H1 (cell line): ENCODE measurements around the gene SH3GL2. TPM values are rescaled to one million over a fixed set of nuclear protein-coding genes. Genes with fewer than 3 reads are reported as not detected.

ENCODE experiments used
- BCL11A ChIP-seq, 2 experiments: IDR thresholded peaks; one replicate each; pipeline ENCODE4 v1.6.1; 2011; ENCODE audit warnings: low read depth in 2 of 2, low read length in 2 of 2, mild to moderate bottlenecking in 2 of 2
- EP300 ChIP-seq, 2 experiments: IDR thresholded peaks; 1 replicate in 1 of 2; 2 replicates in 1 of 2; pipeline ENCODE4 v1.6.1; 2011 to 2012; ENCODE audit warnings: low read depth in 2 of 2, low read length in 2 of 2, mild to moderate bottlenecking in 2 of 2, borderline replicate concordance in 1 of 2, inconsistent platforms in 1 of 2, moderate library complexity in 1 of 2
- POLR2A ChIP-seq, 2 experiments: IDR thresholded peaks; 1 replicate in 1 of 2; 2 replicates in 1 of 2; pipeline ENCODE4 v1.6.1; 2011; ENCODE audit warnings: low read depth in 2 of 2, low read length in 2 of 2, mild to moderate bottlenecking in 2 of 2; ENCODE audit errors: control extremely low read depth in 1 of 2
- RBBP5 ChIP-seq: IDR thresholded peaks from 2 replicates; pipeline ENCODE4 v1.7.1; 2012; ENCODE audit warnings: low read depth, mild to moderate bottlenecking, inconsistent platforms, low read length, moderate library complexity, borderline replicate concordance
- TCF12 ChIP-seq: IDR thresholded peaks from 2 replicates; pipeline ENCODE4 v1.6.1; 2011; ENCODE audit warnings: low read depth, mild to moderate bottlenecking, low read length
- polyA plus RNA-seq, 7 experiments: library from polyadenylated mRNA; depleted of rRNA in 3 of 7; stranded (reverse) in 5 of 7; unstranded in 2 of 7; fragments of >200 nt in 5 of 7; fragments of 200-250 nt in 2 of 7; gene quantifications; 1 replicate in 5 of 7; 2 replicates in 1 of 7; 4 replicates in 1 of 7; pipeline versions ENCODE4 v1.2.1 to v1.2.3, GENCODE V29; 2011 to 2013; ENCODE audit warnings: missing spikeins in 2 of 7, mixed read lengths in 2 of 7
- total RNA-seq: library from RNA; stranded (reverse); fragmentation: NEBNext Ultra II Directional; extraction: Animal tissue kit (Norgen Biotek cat#: 25700); gene quantifications from 2 replicates; pipeline ENCODE4 v1.2.1, GENCODE V29; 2021
- TF ChIP-seq, protein P1 (sequence below): IDR thresholded peaks from 2 replicates; pipeline ENCODE4 v1.6.1; 2011; ENCODE audit warnings: low read depth, mild to moderate bottlenecking, low read length; ENCODE audit not compliant: insufficient read depth

Gene SH3GL2
- total and polyA plus RNA-seq, 2 of the 8 experiments (the other 6 are each of a cell fraction or from before 2014, with no cell fraction given), result 4.7 to 5.3 TPM

DNA sequence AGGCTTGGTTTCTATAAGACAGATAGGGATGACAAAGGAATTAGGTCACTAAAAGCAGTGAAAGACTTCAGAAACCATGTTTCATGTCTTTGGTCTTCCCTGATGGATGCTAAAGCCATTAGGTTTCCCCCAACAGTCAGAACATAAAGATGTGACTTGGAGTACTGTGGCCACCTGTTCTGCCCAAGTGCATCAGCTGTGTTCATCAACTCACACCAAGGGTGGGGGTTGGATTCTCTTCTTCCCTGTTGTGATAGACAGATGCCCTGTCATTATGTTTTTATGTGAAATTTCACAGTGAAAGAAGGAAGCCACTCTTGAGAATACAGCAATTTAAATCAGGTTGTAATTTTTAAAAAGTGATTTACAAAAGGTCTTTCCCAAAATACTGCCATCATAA is 196.8 kb downstream of the SH3GL2 start (continued):
- TF ChIP-seq BCL11A (IDR thresholded peaks at IDR 0.05; ENCODE audit: low read depth in 2 of 2, low read length in 2 of 2) (no peak), RBBP5 (no peak), EP300 (IDR thresholded peaks at IDR 0.05; ENCODE audit: borderline replicate concordance in 1 of 2, low read depth in 2 of 2, low read length in 2 of 2) (no peak), POLR2A (IDR thresholded peaks at IDR 0.05; ENCODE audit: control extremely low read depth in 1 of 2, low read depth in 2 of 2, low read length in 2 of 2) (no peak), TCF12 (no peak)
- TF ChIP-seq, protein P1, sequence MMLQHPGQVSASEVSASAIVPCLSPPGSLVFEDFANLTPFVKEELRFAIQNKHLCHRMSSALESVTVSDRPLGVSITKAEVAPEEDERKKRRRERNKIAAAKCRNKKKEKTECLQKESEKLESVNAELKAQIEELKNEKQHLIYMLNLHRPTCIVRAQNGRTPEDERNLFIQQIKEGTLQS, result no peak
